Subcutaneous abdominal adipose tissue (tissue), 5 donors: ENCODE measurements around the gene HIRA.

ENCODE experiments used
- H3K27ac ChIP-seq: one replicate; pipeline ENCODE4 v1.7.0; 2013; ENCODE audit warnings: low read depth, mild to moderate bottlenecking, inconsistent platforms, low read length, moderate library complexity
- H3K27me3 ChIP-seq, 5 donors: one replicate each; pipeline ENCODE4 v1.7.0; 2013; ENCODE audit warnings: low read length in 5 of 5, inconsistent platforms in 1 of 5; ENCODE audit not compliant: control insufficient read depth in 5 of 5, insufficient read depth in 4 of 5
- H3K36me3 ChIP-seq, 5 donors: one replicate each; pipeline ENCODE4 v1.7.0; 2013; ENCODE audit warnings: low read length in 5 of 5; ENCODE audit not compliant: control insufficient read depth in 5 of 5, insufficient read depth in 5 of 5
- H3K4me1 ChIP-seq, 5 donors: one replicate each; pipeline ENCODE4 v1.7.0; 2013; ENCODE audit warnings: low read length in 5 of 5, mild to moderate bottlenecking in 3 of 5, moderate library complexity in 1 of 5; ENCODE audit not compliant: control insufficient read depth in 5 of 5, insufficient read depth in 5 of 5
- H3K4me3 ChIP-seq, 5 donors: one replicate each; pipeline ENCODE4 v1.7.0; 2013; ENCODE audit warnings: low read length in 5 of 5, low read depth in 1 of 5
- H3K9ac ChIP-seq, 5 donors: one replicate each; pipeline ENCODE4 v1.7.0; 2013; ENCODE audit warnings: low read length in 5 of 5, mild to moderate bottlenecking in 4 of 5, moderate library complexity in 3 of 5
- H3K9me3 ChIP-seq, 5 donors: one replicate each; pipeline ENCODE4 v1.7.0; 2013; ENCODE audit warnings: low read length in 5 of 5; ENCODE audit not compliant: control insufficient read depth in 5 of 5
- donor health status: healthy.
- donor health status: healthy.
- donor health status: healthy.
- donor health status: healthy.
- donor health status: healthy.

HIRA gene

DNA sequence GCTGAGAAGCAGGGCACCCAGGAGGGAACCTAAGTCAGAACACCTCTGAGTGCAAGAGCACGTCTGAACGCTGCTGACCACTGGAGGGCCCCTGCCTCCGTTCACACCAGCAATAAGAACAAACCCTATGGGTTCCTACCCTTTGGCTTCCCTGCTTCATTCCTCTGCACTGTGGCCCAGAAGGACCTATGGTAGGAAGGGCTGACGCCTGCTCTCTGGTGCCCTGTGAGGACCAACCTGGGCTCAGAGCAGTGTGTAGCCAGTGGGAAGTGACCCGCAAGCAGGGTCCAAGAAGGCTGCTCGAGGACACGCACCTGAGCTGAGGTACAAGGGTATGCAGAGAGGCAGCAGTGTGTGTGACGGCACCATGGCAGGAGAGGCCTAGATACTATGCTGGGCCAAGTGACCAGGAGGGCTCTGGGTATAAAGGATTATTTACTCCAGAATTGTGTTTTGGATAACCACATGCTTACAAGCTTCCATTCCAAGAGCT, 71.2 kb downstream of the HIRA start:
- H3K4me1 ChIP-seq: no peaks in the 10 kb centered on the region
- H3K9ac ChIP-seq: peak overlapping the region in 1 of 5 donors; percentile 17
- H3K36me3 ChIP-seq: peaks cover 18 to 94% (median 79%) of the 10 kb centered on the region in 5 donors
- no peaks in the 10 kb centered on the region for H3K9me3 ChIP-seq
- no peak overlapping the region for H3K4me3 ChIP-seq
- H3K27ac ChIP-seq: no peak overlapping the region
- no peaks in the 10 kb centered on the region for H3K27me3 ChIP-seq

DNA sequence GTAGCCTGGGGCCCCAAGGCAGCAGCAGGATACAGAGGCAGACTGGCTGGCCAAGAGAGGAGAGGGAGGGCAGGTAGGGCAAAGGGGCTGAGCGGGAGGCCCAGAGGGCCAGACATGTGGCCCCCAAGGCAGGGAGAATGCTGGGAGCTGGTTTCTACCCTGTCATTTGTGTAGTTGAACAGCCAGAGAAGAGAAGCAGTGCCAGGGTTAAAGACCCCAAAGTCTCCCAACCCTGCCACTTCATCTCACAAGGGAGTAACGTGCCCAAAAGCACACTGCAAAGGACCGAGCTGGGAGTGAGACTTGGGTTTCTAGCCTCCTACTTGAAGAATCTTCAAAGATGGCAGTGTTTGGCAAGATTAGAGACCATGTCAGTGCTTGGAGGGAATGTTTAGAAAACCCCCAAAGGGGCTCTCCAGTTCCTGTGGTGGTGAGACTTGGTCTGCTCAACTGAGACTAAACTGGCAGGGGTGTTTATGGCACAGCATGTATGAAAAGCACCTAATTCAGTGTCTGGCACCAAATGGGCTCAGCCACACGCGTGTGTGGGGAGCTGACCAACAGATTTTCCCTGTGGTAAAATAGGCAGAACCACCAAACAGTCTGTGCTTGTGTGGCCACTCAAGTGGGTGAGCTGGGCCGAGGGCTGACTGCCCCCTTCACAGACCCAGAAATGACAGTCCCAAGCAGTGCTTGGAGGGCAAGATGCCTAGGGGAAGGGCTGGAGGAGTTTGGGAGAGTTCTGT, 71.8 kb downstream of the HIRA start:
- Histone ChIP-seq H3K4me3 (no peak overlapping the region), H3K36me3 (peaks cover 12 to 94% (median 82%) of the 10 kb centered on the region in 5 donors), H3K9me3 (no peaks in the 10 kb centered on the region), H3K4me1 (no peaks in the 10 kb centered on the region), H3K9ac (peak overlapping the region in 1 of 5 donors; percentile 17), H3K27ac (no peak overlapping the region), H3K27me3 (no peaks in the 10 kb centered on the region)

DNA sequence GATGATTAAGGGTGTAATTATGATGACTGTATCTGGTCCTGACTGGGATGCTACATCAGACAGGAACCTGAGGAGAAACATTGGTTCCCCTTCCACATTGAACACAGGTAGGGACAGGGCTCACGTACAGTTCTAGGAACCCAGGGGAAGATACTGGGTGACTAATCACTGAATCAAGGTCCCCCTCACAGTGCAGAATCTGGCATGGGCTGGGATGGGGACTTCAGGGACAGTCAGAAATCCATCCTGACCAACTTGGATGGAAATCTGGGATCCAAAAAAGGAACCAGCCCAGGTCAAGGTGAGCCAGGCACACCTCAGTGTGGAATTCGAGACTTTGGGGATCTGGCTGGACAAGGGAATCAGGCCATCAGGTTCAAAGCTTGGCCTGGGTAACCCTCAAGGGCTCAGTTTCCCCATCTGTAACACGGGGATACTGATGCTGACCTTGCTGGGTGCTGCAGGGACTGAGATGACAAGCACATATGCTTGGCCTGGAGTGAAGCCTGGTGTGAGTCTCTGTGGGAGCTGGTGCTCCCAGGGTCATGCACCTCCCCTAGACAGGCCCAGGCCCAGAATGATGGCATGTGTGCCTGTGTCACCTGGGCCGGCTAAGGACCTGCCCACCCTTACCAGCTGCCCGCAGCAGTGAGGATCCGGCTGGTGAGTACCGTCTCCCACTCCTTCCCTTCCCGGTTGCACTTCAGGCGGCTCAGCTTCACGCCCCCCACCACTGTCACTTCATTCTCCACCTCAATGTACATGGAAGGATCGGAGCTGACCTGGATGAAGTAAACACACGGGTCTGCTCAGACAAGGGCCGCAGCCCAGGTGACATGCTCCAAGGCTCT, 72.6 kb downstream of the HIRA start:
- Histone ChIP-seq H3K27me3 (no peaks in the 10 kb centered on the region), H3K27ac (no peak overlapping the region), H3K4me3 (no peak overlapping the region), H3K9me3 (no peaks in the 10 kb centered on the region), H3K36me3 (peaks cover 5 to 95% (median 84%) of the 10 kb centered on the region in 5 donors), H3K4me1 (no peaks in the 10 kb centered on the region), H3K9ac (peak overlapping the region in 1 of 5 donors; percentile 27)

DNA sequence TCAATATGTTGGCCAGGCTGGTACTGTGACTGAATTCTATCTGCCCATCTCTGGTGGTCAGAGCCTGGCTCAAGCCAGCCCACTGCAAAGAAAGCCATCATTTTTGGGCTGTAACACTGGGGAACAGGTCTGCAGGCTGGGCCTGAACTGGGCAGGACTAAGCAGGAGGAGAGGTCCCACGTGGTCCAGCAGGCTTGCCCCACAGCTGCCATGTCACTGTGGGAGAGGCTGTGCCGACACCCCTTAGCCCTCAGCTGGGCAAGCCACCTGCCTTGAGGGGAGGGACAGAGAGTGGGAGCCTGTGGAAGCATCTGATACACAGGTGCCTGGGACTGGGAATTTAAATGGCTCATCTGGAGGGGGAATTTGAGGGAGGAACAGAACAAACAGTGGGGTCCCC, 73.3 kb downstream of the HIRA start:
- peak overlapping the region in 1 of 5 donors; percentile 27 for H3K9ac ChIP-seq
- no peak overlapping the region for H3K27ac ChIP-seq
- no peaks in the 10 kb centered on the region for H3K9me3 ChIP-seq
- H3K4me3 ChIP-seq: no peak overlapping the region
- no peaks in the 10 kb centered on the region for H3K4me1 ChIP-seq
- peaks cover 5 to 95% (median 85%) of the 10 kb centered on the region in 5 donors for H3K36me3 ChIP-seq
- H3K27me3 ChIP-seq: no peaks in the 10 kb centered on the region

DNA sequence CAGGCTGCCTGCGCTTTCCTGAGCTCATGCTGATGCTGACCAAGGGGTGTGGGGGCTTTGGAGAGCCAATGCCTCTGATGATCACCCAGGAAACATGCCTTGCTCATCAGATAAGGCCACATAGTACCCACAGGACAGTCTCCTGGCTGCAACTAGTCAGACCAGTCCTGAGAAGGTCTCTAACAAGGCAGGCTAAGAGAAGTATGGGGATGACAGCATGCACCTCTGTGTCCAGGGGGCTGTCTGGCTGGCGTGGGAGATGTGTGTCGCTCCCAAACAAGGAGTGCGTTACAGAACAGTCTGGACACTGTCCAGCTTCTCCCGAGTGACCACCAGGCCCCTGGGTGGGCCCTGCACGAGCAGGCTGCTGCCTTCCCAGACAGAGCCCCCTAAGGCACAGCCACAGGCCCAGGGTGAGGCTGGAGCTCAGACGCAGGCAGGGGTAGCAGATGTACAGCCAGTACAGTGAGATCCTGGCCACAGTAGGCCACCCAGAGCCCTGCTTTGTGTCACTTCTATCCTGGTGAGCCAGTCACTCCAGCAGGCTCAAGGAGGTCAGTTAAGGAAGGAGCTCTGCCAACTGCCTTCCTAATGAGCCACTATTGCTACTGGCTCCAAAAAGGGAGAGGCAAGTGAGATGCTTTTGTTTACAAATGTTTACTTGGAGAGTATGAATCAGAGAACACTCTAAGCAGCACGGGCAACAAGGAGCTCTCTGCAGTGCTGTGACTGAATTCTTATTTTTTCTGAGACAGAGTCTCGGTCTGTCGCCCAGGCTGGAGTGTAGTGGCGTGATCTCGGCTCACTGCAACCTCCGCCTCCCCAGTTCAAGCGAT, 74.0 kb downstream of the HIRA start:
- no peak overlapping the region for H3K4me3 ChIP-seq
- no peak overlapping the region for H3K9ac ChIP-seq
- H3K27ac ChIP-seq: no peak overlapping the region
- H3K36me3 ChIP-seq: peaks cover 5 to 98% (median 92%) of the 10 kb centered on the region in 5 donors
- no peaks in the 10 kb centered on the region for H3K9me3 ChIP-seq
- no peaks in the 10 kb centered on the region for H3K4me1 ChIP-seq
- no peaks in the 10 kb centered on the region for H3K27me3 ChIP-seq

DNA sequence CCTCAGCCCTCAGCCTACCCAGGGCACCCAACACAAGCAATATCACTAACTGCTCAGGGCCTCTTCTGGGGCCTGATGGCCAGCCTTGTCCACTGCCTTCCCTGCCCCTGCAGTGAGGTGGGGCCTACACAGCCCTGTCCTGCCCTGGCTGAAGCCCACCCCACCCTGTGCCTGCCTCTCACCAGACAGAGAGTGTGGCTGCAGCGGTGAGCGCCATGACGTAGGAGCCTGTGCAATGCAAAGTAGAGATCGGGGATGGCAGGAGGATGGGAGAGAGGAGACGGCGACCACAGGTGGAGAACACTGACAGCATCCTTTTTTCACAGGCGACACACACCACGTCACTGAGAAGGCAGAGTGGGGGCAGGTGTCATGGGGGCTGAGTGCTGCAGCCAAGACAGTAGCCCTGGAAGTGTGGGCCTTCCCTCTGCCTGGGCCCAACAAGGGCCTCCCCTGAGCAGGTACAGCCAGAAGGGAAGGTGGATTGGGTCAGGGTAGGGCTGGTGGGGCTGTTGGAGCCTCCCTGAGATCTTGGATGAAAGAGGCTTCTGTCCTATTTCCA, 74.7 kb downstream of the HIRA start:
- H3K4me1 ChIP-seq: no peaks in the 10 kb centered on the region
- no peak overlapping the region for H3K9ac ChIP-seq
- H3K36me3 ChIP-seq: peaks cover under 1 to 100% (median 96%) of the 10 kb centered on the region in 5 donors
- no peaks in the 10 kb centered on the region for H3K9me3 ChIP-seq
- no peaks in the 10 kb centered on the region for H3K27me3 ChIP-seq
- H3K27ac ChIP-seq: no peak overlapping the region
- no peak overlapping the region for H3K4me3 ChIP-seq

DNA sequence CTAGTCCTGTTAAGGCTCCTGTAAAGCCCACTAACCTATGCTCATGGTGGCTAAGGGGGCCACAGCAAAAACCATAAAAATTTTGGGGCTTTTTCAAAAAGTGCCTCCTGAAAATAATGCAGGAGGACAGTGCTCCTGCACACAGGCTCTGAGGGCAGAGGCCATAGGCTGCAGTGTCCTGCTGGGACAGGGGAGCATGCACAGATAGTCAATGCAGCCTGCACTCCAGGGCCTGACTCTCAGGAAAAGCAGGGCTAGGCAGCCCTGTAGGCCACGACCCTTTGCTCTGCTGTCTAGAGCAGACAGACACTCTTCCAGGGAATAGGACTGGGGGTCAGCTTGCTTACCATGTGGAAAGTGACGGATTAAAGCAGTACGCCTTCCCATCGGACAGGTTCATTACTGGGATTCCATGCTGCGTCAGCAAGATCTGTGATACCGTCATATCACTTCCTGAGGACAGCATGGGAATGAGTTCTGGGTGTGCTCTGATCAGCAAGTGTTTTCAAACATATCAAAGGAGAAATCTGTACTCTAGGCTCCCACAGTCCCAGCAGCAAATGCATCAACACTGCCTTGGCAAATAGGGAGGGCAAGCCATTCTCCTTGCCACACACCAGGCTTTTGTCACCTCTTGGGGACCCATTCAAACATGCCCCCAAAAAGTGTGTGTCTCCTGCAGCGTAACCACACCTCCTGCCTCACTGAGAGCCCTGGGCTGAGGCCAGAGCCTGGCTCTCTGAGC, 75.9 kb downstream of the HIRA start:
- no peak overlapping the region for H3K4me3 ChIP-seq
- no peak overlapping the region for H3K27ac ChIP-seq
- no peaks in the 10 kb centered on the region for H3K4me1 ChIP-seq
- no peaks in the 10 kb centered on the region for H3K27me3 ChIP-seq
- H3K9ac ChIP-seq: no peak overlapping the region
- no peaks in the 10 kb centered on the region for H3K9me3 ChIP-seq
- peaks cover 0 to 100% (median 96%) of the 10 kb centered on the region in 5 donors for H3K36me3 ChIP-seq

DNA sequence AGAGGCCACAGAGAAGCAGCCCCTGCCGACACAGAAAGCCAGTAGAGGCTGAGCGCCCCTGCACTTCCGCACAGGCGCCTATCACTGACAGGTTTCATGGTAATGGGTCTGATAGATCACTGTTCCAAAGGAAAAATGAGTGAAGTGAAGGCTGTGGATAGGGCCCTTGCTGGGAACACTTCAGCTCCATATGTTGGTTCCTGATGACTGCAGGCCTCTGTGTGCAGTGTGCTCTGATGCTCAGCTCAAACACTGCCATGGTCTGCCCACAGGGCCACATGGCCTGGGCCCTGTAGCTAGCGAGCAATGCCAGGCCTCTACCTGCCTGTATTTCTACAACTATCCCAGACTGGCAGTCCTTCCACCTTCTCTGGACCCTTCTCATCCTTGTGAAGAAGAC, 77.3 kb downstream of the HIRA start:
- no peak overlapping the region for H3K9ac ChIP-seq
- H3K4me1 ChIP-seq: no peaks in the 10 kb centered on the region
- no peaks in the 10 kb centered on the region for H3K27me3 ChIP-seq
- H3K27ac ChIP-seq: no peak overlapping the region
- H3K9me3 ChIP-seq: no peaks in the 10 kb centered on the region
- peaks cover 2 to 100% (median 95%) of the 10 kb centered on the region in 5 donors for H3K36me3 ChIP-seq
- no peak overlapping the region for H3K4me3 ChIP-seq
